Testis (tissue), 2 donors: ENCODE data around the gene TMEM184A.

Experiments
- POLR2A ChIP-seq: fragments of 450-650 bp; IDR thresholded peaks from one replicate; pipeline ENCODE4 v1.6.1; 2017; ENCODE audit warnings: antibody characterized with exemption, mild to moderate bottlenecking, moderate library complexity
- TF ChIP-seq, protein P1 (sequence below), 3 experiments: fragments of 450-650 bp in 2 of 3; fragments of 200-600 bp in 1 of 3; sonication (generic) in 1 of 3; IDR thresholded peaks; one replicate each; pipeline ENCODE4 v1.5.1; 2016 to 2019; ENCODE audit warnings: antibody characterized with exemption in 3 of 3, mild to moderate bottlenecking in 2 of 3, moderate library complexity in 1 of 3

GRCh38 chr7:1531263-1531978, 24.6 kb downstream of the TMEM184A start:
- TF ChIP-seq, protein P1, sequence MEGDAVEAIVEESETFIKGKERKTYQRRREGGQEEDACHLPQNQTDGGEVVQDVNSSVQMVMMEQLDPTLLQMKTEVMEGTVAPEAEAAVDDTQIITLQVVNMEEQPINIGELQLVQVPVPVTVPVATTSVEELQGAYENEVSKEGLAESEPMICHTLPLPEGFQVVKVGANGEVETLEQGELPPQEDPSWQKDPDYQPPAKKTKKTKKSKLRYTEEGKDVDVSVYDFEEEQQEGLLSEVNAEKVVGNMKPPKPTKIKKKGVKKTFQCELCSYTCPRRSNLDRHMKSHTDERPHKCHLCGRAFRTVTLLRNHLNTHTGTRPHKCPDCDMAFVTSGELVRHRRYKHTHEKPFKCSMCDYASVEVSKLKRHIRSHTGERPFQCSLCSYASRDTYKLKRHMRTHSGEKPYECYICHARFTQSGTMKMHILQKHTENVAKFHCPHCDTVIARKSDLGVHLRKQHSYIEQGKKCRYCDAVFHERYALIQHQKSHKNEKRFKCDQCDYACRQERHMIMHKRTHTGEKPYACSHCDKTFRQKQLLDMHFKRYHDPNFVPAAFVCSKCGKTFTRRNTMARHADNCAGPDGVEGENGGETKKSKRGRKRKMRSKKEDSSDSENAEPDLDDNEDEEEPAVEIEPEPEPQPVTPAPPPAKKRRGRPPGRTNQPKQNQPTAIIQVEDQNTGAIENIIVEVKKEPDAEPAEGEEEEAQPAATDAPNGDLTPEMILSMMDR (IDR thresholded peaks at IDR 0.05), result no peak
- no peak for TF ChIP-seq POLR2A
